ENCODE data around the gene FBXW7. TPM values are rescaled to one million over a fixed set of nuclear protein-coding genes. Genes with fewer than 3 reads are reported as not detected.

The FBXW7 gene
- total and polyA plus RNA-seq, 2 of the 8 experiments (the other 6 are each of a cell fraction or from before 2014, with no cell fraction given): 6.0 to 26.7 TPM

DNA sequence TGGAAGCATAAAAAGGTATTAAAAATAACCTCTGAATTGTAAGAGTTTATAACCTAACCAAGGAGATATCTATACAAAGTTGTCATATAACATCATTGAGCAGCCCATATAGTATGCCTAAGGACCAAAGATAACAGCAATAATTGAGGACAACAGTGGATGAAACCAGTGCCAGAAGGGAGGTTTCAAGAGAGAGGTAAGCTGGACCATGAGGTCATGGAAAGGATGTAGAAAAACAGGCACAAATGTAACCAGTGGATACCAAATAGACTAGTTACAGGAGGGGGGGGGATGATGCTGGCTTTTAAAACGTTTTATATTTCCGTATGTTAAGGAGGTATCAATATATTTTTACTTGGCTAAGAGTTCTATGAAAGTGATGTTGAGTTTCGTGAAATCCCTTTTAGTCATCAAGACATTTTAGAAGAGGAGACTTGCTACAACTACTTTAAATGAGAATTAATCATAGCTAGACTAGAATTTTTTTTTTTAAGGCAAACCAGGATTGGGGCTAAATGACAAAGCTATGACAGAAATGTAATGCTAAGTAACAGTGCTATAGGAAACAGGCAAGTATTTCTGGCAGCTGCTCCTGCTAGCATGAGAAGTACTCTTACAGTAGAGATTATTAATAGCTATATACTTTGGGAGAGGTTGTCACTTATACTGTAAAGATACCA, 161.1 kb downstream of the FBXW7 start:
- FAIRE-seq (no peak), DNase-seq (ENCODE audit: low read depth in 1 of 2, low spot score in 2 of 2) (no peak)
- 76% methylated on average over 3 of the region's 3 CpGs; no CpG with 5 or more reads in 1 of the 2 experiments for WGBS, 2 experiments (ENCODE audit: extremely low coverage in 1 of 2, insufficient coverage in 1 of 2, insufficient read length in 1 of 2, insufficient replicate concordance in 2 of 2, low coverage in 1 of 2, low lambda C conversion rate in 2 of 2, missing lambda C conversion rate in 1 of 2)
- Histone ChIP-seq H2BK12ac (ENCODE audit: low read depth, low read length) (no peak overlapping the region), H3K56ac (replicated peaks; ENCODE audit: insufficient read length, low read depth, low read length) (no peak overlapping the region), H3K79me1 (ENCODE audit: low read depth, low read length) (no peaks in the 10 kb centered on the region), H2BK5ac (ENCODE audit: low read depth, low read length) (no peak overlapping the region), H3K18ac (ENCODE audit: extremely low read depth, low read length) (no peak overlapping the region), H3K23me2 (ENCODE audit: low read depth, low read length) (no peaks in the 10 kb centered on the region), H3K23ac (ENCODE audit: insufficient read length) (no peak overlapping the region), H3K27me3 (replicated peaks in 1 of 4; ENCODE audit: control insufficient read depth in 3 of 4, extremely low read depth in 1 of 4, insufficient read depth in 3 of 4, low read length in 3 of 4) (no peaks in the 10 kb centered on the region), H4K5ac (ENCODE audit: insufficient read length, low read depth, low read length) (no peak overlapping the region), H2BK20ac (ENCODE audit: low read length) (no peak overlapping the region), H4K91ac (replicated peaks; ENCODE audit: insufficient read length, low read length) (no peak overlapping the region), H4K8ac (ENCODE audit: extremely low read depth, insufficient read depth, low read length) (no peak overlapping the region), H3K4me2 (ENCODE audit: insufficient read depth in 1 of 2, low read depth in 2 of 2, low read length in 2 of 2) (no peak overlapping the region), H2AFZ (ENCODE audit: low read length) (no peak overlapping the region), H3K36me3 (ENCODE audit: control insufficient read depth in 2 of 4, insufficient read depth in 4 of 4, low read length in 3 of 4) (no peaks in the 10 kb centered on the region), H2BK120ac (replicated peaks; ENCODE audit: low read depth, low read length) (no peak overlapping the region), H4K20me1 (replicated peaks in 1 of 2; ENCODE audit: control insufficient read depth in 1 of 2, insufficient read depth in 2 of 2, low read length in 2 of 2) (no peaks in the 10 kb centered on the region), H2BK15ac (ENCODE audit: low read length) (no peak overlapping the region), H3K14ac (ENCODE audit: insufficient read length) (no peak overlapping the region), H2AK5ac (ENCODE audit: low read depth, low read length) (no peak overlapping the region), H3K27ac (ENCODE audit: low read depth, low read length) (no peak overlapping the region), H3K4me1 (replicated peaks in 1 of 4; ENCODE audit: control insufficient read depth in 3 of 4, insufficient read depth in 4 of 4, low read length in 3 of 4) (no peaks in the 10 kb centered on the region), H3K9ac (replicated peaks in 1 of 4; ENCODE audit: extremely low read depth in 1 of 4, low read depth in 3 of 4, low read length in 3 of 4) (no peak overlapping the region), H3K79me2 (ENCODE audit: control insufficient read depth in 1 of 2, insufficient read depth in 2 of 2, low read length in 2 of 2) (no peaks in the 10 kb centered on the region), H3K9me3 (ENCODE audit: insufficient read depth in 2 of 2, low read depth in 1 of 2, low read length in 1 of 2) (no peaks in the 10 kb centered on the region), H3K4ac (replicated peaks; ENCODE audit: insufficient read length, low read depth, low read length) (no peak overlapping the region), H3K4me3 (ENCODE audit: extremely low read depth in 1 of 4, insufficient read depth in 2 of 4, low read depth in 3 of 4, low read length in 4 of 4) (no peak overlapping the region)
- POLR2A ChIA-PET (ENCODE audit: partially characterized antibody): no interaction called here
- CTCF ChIA-PET (ENCODE audit: partially characterized antibody): interaction anchor here (1.1 kb wide), 1 partner anchor 12 kb away, joined by 5 read pairs; no protein-coding TSS in a partner anchor
- TF ChIP-seq SAP30 (IDR thresholded peaks at IDR 0.05; ENCODE audit: insufficient read depth, insufficient replicate concordance, low read length) (no peak), ZNF274 (IDR thresholded peaks at IDR 0.05; ENCODE audit: borderline replicate concordance, extremely low read depth, low read length) (no peak), RBBP5 (IDR thresholded peaks at IDR 0.05; ENCODE audit: borderline replicate concordance, low read depth, low read length) (no peak), SIN3A (conservative IDR thresholded peaks at IDR 0.05 in 1 of 2, IDR thresholded peaks at IDR 0.05 in 1 of 2; ENCODE audit: low read depth in 1 of 2, low read length in 2 of 2) (no peak), EZH2 (IDR thresholded peaks at IDR 0.05; ENCODE audit: low read depth, low read length, severe bottlenecking) (no peak), SRF (IDR thresholded peaks at IDR 0.05; ENCODE audit: low read depth, low read length) (no peak), MAFK (IDR thresholded peaks at IDR 0.05; ENCODE audit: low read depth, low read length) (no peak), TEAD4 (IDR thresholded peaks at IDR 0.05; ENCODE audit: low read depth, low read length) (no peak)
- TF ChIP-seq, protein P1, sequence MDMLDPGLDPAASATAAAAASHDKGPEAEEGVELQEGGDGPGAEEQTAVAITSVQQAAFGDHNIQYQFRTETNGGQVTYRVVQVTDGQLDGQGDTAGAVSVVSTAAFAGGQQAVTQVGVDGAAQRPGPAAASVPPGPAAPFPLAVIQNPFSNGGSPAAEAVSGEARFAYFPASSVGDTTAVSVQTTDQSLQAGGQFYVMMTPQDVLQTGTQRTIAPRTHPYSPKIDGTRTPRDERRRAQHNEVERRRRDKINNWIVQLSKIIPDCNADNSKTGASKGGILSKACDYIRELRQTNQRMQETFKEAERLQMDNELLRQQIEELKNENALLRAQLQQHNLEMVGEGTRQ (IDR thresholded peaks at IDR 0.05; ENCODE audit: low read length): no peak
